H1 (cell line): ENCODE results near the gene VPS37C. TPM values are rescaled to one million over a fixed set of nuclear protein-coding genes. Genes with fewer than 3 reads are reported as not detected.
A peak's percentile ranks its signal among the peaks of the same experiment; 100 is the strongest.

Source experiments
- CTCF ChIA-PET: fragments of 300-600 bp; sonication (Branson Sonifier 250); formaldehyde crosslinking; loops from one replicate; lab custom pipeline; 2021; ENCODE audit not compliant: partially characterized antibody; lab: Charles Lee
- POLR2A ChIA-PET: fragments of 300-600 bp; sonication (Branson Sonifier 250); formaldehyde crosslinking; loops from one replicate; lab custom pipeline; 2021; ENCODE audit warnings: inconsistent platforms; ENCODE audit not compliant: partially characterized antibody; lab: Charles Lee
- DNase-seq, 2 experiments: peaks; one replicate each; pipeline versions ENCODE4 v3.0.0 to v3.0.0-alpha.2; 2010 to 2022; ENCODE audit warnings: low spot score in 2 of 2, low read depth in 1 of 2, mixed read lengths in 1 of 2
- FAIRE-seq: peaks from 2 replicates; lab custom pipeline; 2011; peaks lifted over from hg19 to GRCh38; lab: Jason Lieb, UNC
- H2AFZ ChIP-seq: 2 replicates; pipeline ENCODE4 v1.8.1; 2012; ENCODE audit warnings: low read length, inconsistent platforms
- H2AK5ac ChIP-seq: 2 replicates; pipeline ENCODE4 v1.6.1; 2013; ENCODE audit warnings: low read depth, low read length
- H2BK120ac ChIP-seq: replicated peaks from 2 replicates; pipeline ENCODE3; 2013; ENCODE audit warnings: low read depth, low read length, inconsistent platforms
- H2BK12ac ChIP-seq: 2 replicates; pipeline ENCODE4 v1.6.1; 2013; ENCODE audit warnings: low read depth, low read length
- H2BK15ac ChIP-seq: 2 replicates; pipeline ENCODE4 v1.6.1; 2013; ENCODE audit warnings: low read length
- H2BK20ac ChIP-seq: 2 replicates; pipeline ENCODE4 v1.6.1; 2013; ENCODE audit warnings: low read length
- H2BK5ac ChIP-seq: 2 replicates; pipeline ENCODE4 v1.6.1; 2013; ENCODE audit warnings: low read depth, low read length
- H3K14ac ChIP-seq: 2 replicates; pipeline ENCODE4 v1.6.1; 2013; ENCODE audit warnings: inconsistent platforms; ENCODE audit not compliant: insufficient read length
- H3K18ac ChIP-seq: 2 replicates; pipeline ENCODE4 v1.6.1; 2013; ENCODE audit warnings: low read length; ENCODE audit errors: extremely low read depth
- H3K23ac ChIP-seq: 2 replicates; pipeline ENCODE4 v1.6.1; 2013; ENCODE audit warnings: inconsistent platforms; ENCODE audit not compliant: insufficient read length
- H3K23me2 ChIP-seq: 2 replicates; pipeline ENCODE4 v1.6.1; 2013; ENCODE audit warnings: low read depth, low read length
- H3K27ac ChIP-seq: 2 replicates; pipeline ENCODE4 v1.6.1; 2011; ENCODE audit warnings: low read depth, low read length, inconsistent platforms
- H3K27me3 ChIP-seq, 4 experiments: replicated peaks in 1 of 4; 1 replicate in 1 of 4; 2 replicates in 3 of 4; pipeline versions ENCODE4 v1.6.1 to v1.8.1; 2011 to 2013; ENCODE audit warnings: low read length in 3 of 4, mild to moderate bottlenecking in 3 of 4, inconsistent platforms in 2 of 4, mixed read lengths in 2 of 4, moderate library complexity in 1 of 4; ENCODE audit not compliant: control insufficient read depth in 3 of 4, insufficient read depth in 3 of 4; ENCODE audit errors: extremely low read depth in 1 of 4
- H3K36me3 ChIP-seq, 4 experiments: 2 replicates each; pipeline versions ENCODE4 v1.6.1 to v1.8.1; 2011 to 2013; ENCODE audit warnings: mild to moderate bottlenecking in 4 of 4, low read length in 3 of 4, moderate library complexity in 2 of 4, control low read depth in 1 of 4, inconsistent platforms in 1 of 4; ENCODE audit not compliant: insufficient read depth in 4 of 4, control insufficient read depth in 2 of 4
- H3K4ac ChIP-seq: replicated peaks from 2 replicates; pipeline ENCODE3; 2013; ENCODE audit warnings: low read length, low read depth, mixed read lengths, inconsistent platforms; ENCODE audit not compliant: insufficient read length
- H3K4me1 ChIP-seq, 4 experiments: replicated peaks in 1 of 4; 1 replicate in 1 of 4; 2 replicates in 3 of 4; pipeline versions ENCODE4 v1.6.1 to v1.8.1; 2011 to 2013; ENCODE audit warnings: low read length in 3 of 4, inconsistent platforms in 2 of 4, mixed read lengths in 1 of 4; ENCODE audit not compliant: insufficient read depth in 4 of 4, control insufficient read depth in 3 of 4
- H3K4me2 ChIP-seq, 2 experiments: 2 replicates each; pipeline versions ENCODE4 v1.6.1 to v1.8.1; 2011 to 2013; ENCODE audit warnings: low read depth in 2 of 2, low read length in 2 of 2, control low read depth in 1 of 2, inconsistent platforms in 1 of 2, mild to moderate bottlenecking in 1 of 2; ENCODE audit not compliant: insufficient read depth in 1 of 2
- H3K4me3 ChIP-seq, 4 experiments: fragments of 200-600, 300-600 bp in 1 of 4; sonication (generic), shearing (Covaris generic), sonication (Bioruptor Twin) in 1 of 4; 2 replicates each; pipeline versions ENCODE4 v1.5.1 to v1.8.1; 2011 to 2016; ENCODE audit warnings: low read length in 4 of 4, low read depth in 3 of 4, control low read depth in 2 of 4, inconsistent platforms in 2 of 4, mild to moderate bottlenecking in 2 of 4, mixed read lengths in 1 of 4, moderate library complexity in 1 of 4; ENCODE audit not compliant: insufficient read depth in 2 of 4; ENCODE audit errors: extremely low read depth in 1 of 4
- H3K56ac ChIP-seq: replicated peaks from 2 replicates; pipeline ENCODE3; 2013; ENCODE audit warnings: low read depth, mild to moderate bottlenecking, mixed read lengths, low read length, inconsistent platforms; ENCODE audit not compliant: insufficient read length
- H3K79me1 ChIP-seq: 2 replicates; pipeline ENCODE4 v1.6.1; 2013; ENCODE audit warnings: low read depth, low read length, control low read depth
- H3K79me2 ChIP-seq, 2 experiments: 2 replicates each; pipeline versions ENCODE4 v1.6.1 to v1.8.1; 2012 to 2013; ENCODE audit warnings: low read length in 2 of 2, mild to moderate bottlenecking in 2 of 2, inconsistent platforms in 1 of 2; ENCODE audit not compliant: insufficient read depth in 2 of 2, control insufficient read depth in 1 of 2
- H3K9ac ChIP-seq, 4 experiments: replicated peaks in 1 of 4; 1 replicate in 1 of 4; 2 replicates in 3 of 4; pipeline versions ENCODE4 v1.6.1 to v1.8.1; 2011 to 2013; ENCODE audit warnings: low read depth in 3 of 4, low read length in 3 of 4, control low read depth in 2 of 4, mild to moderate bottlenecking in 2 of 4, moderate library complexity in 2 of 4, inconsistent platforms in 1 of 4; ENCODE audit errors: extremely low read depth in 1 of 4
- H3K9me3 ChIP-seq, 2 experiments: 2 replicates each; pipeline versions ENCODE4 v1.6.1 to v1.8.1; 2012 to 2013; ENCODE audit warnings: mild to moderate bottlenecking in 2 of 2, moderate library complexity in 2 of 2, control low read depth in 1 of 2, inconsistent platforms in 1 of 2, low read depth in 1 of 2, low read length in 1 of 2, mixed read lengths in 1 of 2; ENCODE audit not compliant: insufficient read depth in 2 of 2
- H4K20me1 ChIP-seq, 2 experiments: replicated peaks in 1 of 2; 2 replicates each; pipeline versions ENCODE3 to v1.8.1; 2011 to 2013; ENCODE audit warnings: inconsistent platforms in 2 of 2, low read length in 2 of 2, mild to moderate bottlenecking in 1 of 2; ENCODE audit not compliant: insufficient read depth in 2 of 2, control insufficient read depth in 1 of 2
- H4K5ac ChIP-seq: 2 replicates; pipeline ENCODE4 v1.6.1; 2013; ENCODE audit warnings: low read length, low read depth, mixed read lengths, inconsistent platforms; ENCODE audit not compliant: insufficient read length
- H4K8ac ChIP-seq: 2 replicates; pipeline ENCODE4 v1.8.0; 2013; ENCODE audit warnings: mild to moderate bottlenecking, moderate library complexity, low read length, inconsistent platforms; ENCODE audit not compliant: insufficient read depth; ENCODE audit errors: extremely low read depth
- H4K91ac ChIP-seq: replicated peaks from 2 replicates; pipeline ENCODE3; 2013; ENCODE audit warnings: low read length, mixed read lengths, inconsistent platforms; ENCODE audit not compliant: insufficient read length
- ASH2L ChIP-seq: fragments of 200-600, 300-600 bp; sonication (generic); IDR thresholded peaks from one replicate; pipeline ENCODE4 v1.7.1; 2017; ENCODE audit warnings: low read length
- CBX5 ChIP-seq: fragments of 300-800, 300-1000 bp; sonication (generic); IDR thresholded peaks from 2 replicates; pipeline ENCODE4 v1.7.1; 2016; ENCODE audit warnings: antibody characterized with exemption, low read length, low read depth
- CBX8 ChIP-seq: fragments of 300-800, 300-1000 bp; sonication (generic); IDR thresholded peaks from 2 replicates; pipeline ENCODE4 v1.7.1; 2016; ENCODE audit warnings: low read depth, low read length, borderline replicate concordance
- CEBPB ChIP-seq: IDR thresholded peaks from 2 replicates; pipeline ENCODE4 v1.6.1; 2012; ENCODE audit warnings: low read depth, low read length
- JUN ChIP-seq: IDR thresholded peaks from 2 replicates; pipeline ENCODE4 v1.6.1; 2011; ENCODE audit warnings: low read depth, mild to moderate bottlenecking, improper control_type of control experiment, low read length
- KDM4A ChIP-seq: IDR thresholded peaks from one replicate; pipeline ENCODE4 v1.7.1; 2012; ENCODE audit warnings: low read depth, mild to moderate bottlenecking, moderate library complexity, low read length, inconsistent platforms; ENCODE audit not compliant: severe bottlenecking
- PHF8 ChIP-seq: fragments of 200-600 bp; sonication (generic); conservative IDR thresholded peaks from 2 replicates; pipeline ENCODE4 v1.7.1; 2012; ENCODE audit warnings: low read depth, mild to moderate bottlenecking, inconsistent platforms, low read length, moderate library complexity
- SIRT6 ChIP-seq: IDR thresholded peaks from one replicate; pipeline ENCODE4 v1.7.1; 2012; ENCODE audit warnings: low read length, inconsistent platforms
- TAF7 ChIP-seq: optimal IDR thresholded peaks from 2 replicates; pipeline ENCODE3; 2011; ENCODE audit warnings: low read depth, mild to moderate bottlenecking, inconsistent platforms, low read length, moderate library complexity, borderline replicate concordance
- USF2 ChIP-seq: IDR thresholded peaks from 2 replicates; pipeline ENCODE4 v1.6.1; 2011; ENCODE audit warnings: low read length, improper control_type of control experiment
- ZNF274 ChIP-seq: IDR thresholded peaks from 2 replicates; pipeline ENCODE4 v1.7.0; 2012; ENCODE audit warnings: low read length, borderline replicate concordance; ENCODE audit errors: extremely low read depth
- WGBS, 2 experiments: shearing (Covaris generic) in 1 of 2; methylation state at CpG; one replicate each; pipeline versions ENCODE4 v1.1.6 to v1.1.7; 2013 to 2015; ENCODE audit warnings: low lambda C conversion rate in 2 of 2, mixed read lengths in 2 of 2, inconsistent platforms in 1 of 2, low coverage in 1 of 2, missing lambda C conversion rate in 1 of 2; ENCODE audit not compliant: insufficient replicate concordance in 2 of 2, insufficient coverage in 1 of 2, insufficient read length in 1 of 2; ENCODE audit errors: extremely low coverage in 1 of 2, missing lambda C conversion rate in 1 of 2; 5-methylcytosine and 5-hydroxymethylcytosine counted together
- polyA plus RNA-seq, 7 experiments: library from polyadenylated mRNA; depleted of rRNA in 3 of 7; stranded (reverse) in 5 of 7; unstranded in 2 of 7; fragments of >200 nt in 5 of 7; fragments of 200-250 nt in 2 of 7; gene quantifications; 1 replicate in 5 of 7; 2 replicates in 1 of 7; 4 replicates in 1 of 7; pipeline versions ENCODE4 v1.2.1 to v1.2.3, GENCODE V29; 2011 to 2013; ENCODE audit warnings: missing spikeins in 2 of 7, mixed read lengths in 2 of 7
- total RNA-seq: library from RNA; stranded (reverse); fragmentation: NEBNext Ultra II Directional; extraction: Animal tissue kit (Norgen Biotek cat#: 25700); gene quantifications from 2 replicates; pipeline ENCODE4 v1.2.1, GENCODE V29; 2021

Gene VPS37C
- total and polyA plus RNA-seq, 2 of the 8 experiments (the other 6 are each of a cell fraction or from before 2014, with no cell fraction given), result 12.9 to 21.0 TPM

GRCh38 chr11:61102667-61103571, 58.3 kb downstream of the VPS37C start:
- Histone ChIP-seq H4K5ac (no peak overlapping the region), H3K4me2 (no peak overlapping the region), H3K56ac (peak overlapping the region; percentile 30), H2BK5ac (0 out of 2 replicates have a peak overlapping the region, but pooled peaks have one; percentile 44), H4K91ac (no peak overlapping the region), H3K27me3 (no peaks in the 10 kb centered on the region), H2AK5ac (no peak overlapping the region), H3K18ac (no peak overlapping the region), H2BK120ac (no peak overlapping the region), H3K36me3 (no peaks in the 10 kb centered on the region; a peak in 1 of 8 replicates), H2BK15ac (no peak overlapping the region), H3K14ac (no peak overlapping the region), H3K79me1 (no peaks in the 10 kb centered on the region), H3K27ac (no peak overlapping the region), H3K23me2 (no peaks in the 10 kb centered on the region; the same call in 1 of the 2 replicates), H3K9ac (no peak overlapping the region), H3K4me1 (no peaks in the 10 kb centered on the region), H2BK20ac (no peak overlapping the region), H3K4ac (no peak overlapping the region), H2AFZ (no peak overlapping the region), H3K4me3 (no peak overlapping the region), H4K8ac (no peak overlapping the region), H2BK12ac (no peak overlapping the region), H3K9me3 (peaks cover 0 to 11% of the 10 kb centered on the region in 2 experiments; a peak in 1 of 4 replicates), H4K20me1 (no peaks in the 10 kb centered on the region), H3K23ac (no peak overlapping the region), H3K79me2 (no peaks in the 10 kb centered on the region)
- ChIA-PET CTCF (no interaction called here), POLR2A (no interaction called here)
- DNase-seq (no peak), FAIRE-seq (no peak)
- 83% methylated on average over 21 of the region's 21 CpGs; no CpG with 5 or more reads in 1 of the 2 experiments for WGBS, 2 experiments
- TF ChIP-seq ASH2L (no peak), KDM4A (no peak), ZNF274 (no peak), CBX5 (no peak), USF2 (no peak), CBX8 (no peak), PHF8 (no peak), CEBPB (no peak), JUN (no peak), TAF7 (no peak), SIRT6 (no peak)
